Measurements from ENCODE around the gene AP1G2.

AP1G2 gene

DNA sequence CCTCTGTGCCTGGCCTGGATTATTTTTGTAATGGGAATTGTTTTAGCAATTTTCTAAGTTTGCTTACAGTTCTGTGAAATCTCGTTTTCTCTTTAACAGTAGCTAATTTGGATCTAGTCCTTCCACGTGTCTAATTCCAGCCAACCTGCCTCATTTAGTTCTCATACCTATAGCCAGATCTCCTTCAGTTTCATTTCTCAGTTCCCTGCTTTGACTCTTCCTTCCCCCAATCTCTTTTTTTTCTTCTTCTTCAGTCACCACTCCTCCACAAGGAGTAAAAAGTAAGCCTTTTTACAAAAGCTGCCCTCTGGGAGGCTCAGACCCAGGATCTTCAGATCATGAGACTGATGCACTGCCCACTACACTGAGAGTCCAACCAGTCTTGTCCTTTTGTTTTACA is 10.1 kb downstream of the AP1G2 start:
- DNase-seq (ENCODE audit: low read depth), result no peak

GRCh38 chr14:23556700-23557440 is 10.7 kb downstream of the AP1G2 start:
- no peak for DNase-seq (ENCODE audit: low read depth)

- DNase-seq (ENCODE audit: low read depth), result peak; percentile 87
These were observed 11.5 kb downstream of the AP1G2 start, which contains the start of gene THTPA for GRCh38 chr14:23555882-23556699. TSS of gene THTPA (plus strand) at chr14:23556271. CDS start at chr14:23556758, 487 bp downstream.

DNA sequence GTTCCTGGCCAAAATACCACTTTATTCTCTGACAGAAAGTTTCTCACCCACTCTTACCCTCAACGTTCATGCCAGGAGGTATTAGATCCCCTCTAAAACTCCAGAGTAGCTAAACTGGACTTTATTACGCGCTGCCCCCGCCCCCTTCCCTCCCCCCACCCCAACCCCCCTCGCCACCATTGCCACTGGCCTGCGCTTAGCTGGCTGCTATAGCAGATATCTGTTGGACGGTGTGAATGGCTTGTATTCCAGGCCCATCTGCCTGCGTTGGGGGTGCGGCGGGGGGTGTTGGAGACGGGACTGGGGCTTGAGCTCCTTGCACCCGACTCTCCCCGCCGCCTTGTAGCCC is 12.1 kb downstream of the AP1G2 start:
- no peak for DNase-seq (ENCODE audit: low read depth)

DNA sequence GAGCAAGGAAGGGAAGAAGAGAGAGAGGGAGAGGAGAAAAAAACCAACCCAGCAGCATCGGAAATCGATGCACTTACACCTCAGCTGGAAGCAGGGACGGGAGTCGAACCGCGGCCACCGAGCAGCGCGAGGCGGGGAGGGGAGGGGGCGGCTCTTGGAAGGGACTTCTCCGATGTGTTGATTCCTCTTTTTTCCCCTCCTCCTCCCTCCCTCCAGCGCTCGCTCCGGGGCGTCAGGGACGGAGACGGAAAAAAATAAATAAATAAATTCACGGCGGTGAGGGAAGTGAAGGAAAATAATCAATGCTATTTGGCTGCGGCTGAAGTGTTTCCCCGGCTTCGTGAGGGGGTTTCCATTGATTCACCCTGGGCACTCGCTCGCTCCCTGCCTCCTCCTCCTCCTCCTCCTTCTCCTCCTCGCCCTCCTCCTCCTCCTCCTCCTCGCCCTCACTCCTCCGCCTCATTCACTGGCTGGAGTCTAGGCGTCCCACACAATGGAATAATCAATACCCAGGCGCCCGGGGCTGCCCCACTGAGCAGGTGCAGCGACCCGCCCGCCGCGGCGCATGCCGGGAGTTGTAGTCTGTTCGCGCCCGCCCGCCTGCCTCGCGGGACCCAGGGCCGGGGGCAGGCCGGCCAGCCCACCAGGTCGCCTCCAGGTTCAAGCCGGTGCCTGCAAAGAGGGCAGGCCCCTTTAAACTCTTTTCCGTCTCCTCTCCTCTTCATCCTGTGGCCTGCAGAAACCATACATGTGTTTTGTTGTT is 16.1 kb downstream of the AP1G2 start, which contains the start of gene ZFHX2:
Gene ZFHX2, minus strand, starts transcription at position 500 of the 763 bp plus-strand sequence. CDS start 16,440 bp downstream, outside the sequence.
- peak; percentile 75 for DNase-seq (ENCODE audit: low read depth)

DNA sequence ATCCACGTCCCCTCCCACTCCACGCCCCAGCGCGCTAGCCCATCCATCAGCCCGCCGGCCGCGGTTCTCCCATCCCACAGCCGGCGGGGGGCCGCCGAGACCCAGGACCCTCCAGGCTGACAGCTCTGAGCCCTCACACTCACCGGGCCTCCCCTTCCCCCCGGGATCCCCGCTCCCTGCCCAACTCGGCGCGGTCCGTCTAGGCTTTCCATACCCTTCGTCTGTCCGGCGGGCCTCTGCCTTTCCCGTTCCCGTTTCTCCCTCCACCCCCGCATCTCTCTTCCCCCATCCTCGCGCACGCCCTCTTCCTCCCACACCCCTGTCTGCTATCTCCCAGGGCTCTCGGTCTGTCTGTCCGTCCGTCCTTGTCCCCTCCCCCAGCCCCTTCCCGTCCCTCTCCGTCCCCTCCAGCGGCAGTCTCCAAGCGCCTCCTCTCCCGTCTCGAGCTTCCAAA is 16.8 kb downstream of the AP1G2 start:
- no peak for DNase-seq (ENCODE audit: low read depth)

DNA sequence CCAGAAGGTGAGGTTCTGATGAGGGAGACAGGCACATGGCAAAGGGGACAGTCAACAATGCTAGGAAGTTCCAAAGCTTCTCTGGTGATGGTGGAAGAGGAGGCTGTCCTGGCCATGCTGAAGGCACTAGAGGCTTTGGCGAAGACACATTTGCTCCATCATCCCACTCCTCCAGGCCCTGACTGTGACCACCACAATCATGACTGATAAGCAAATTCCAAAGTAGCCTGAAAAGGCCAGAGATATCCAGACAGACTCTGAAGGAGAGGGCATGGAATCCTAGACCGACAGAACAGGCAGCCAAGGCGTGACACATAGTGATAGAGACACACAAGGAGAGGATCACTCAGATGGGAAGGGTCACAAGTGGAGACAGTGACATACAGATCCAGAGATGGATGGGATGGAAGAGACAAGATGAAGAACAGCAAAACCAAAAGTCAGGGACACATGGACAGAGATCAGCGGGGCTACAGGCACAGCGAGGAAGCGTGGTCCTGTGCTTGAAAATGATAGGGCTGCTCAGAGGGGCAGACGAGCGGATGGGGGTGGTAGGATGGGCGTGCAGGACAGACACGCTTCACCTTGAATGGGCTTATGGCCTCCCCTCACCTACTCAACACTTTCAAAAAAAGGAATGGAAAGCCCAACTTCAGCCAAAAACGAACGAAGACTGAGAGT is 17.3 kb downstream of the AP1G2 start:
- no peak for DNase-seq (ENCODE audit: low read depth)

DNA sequence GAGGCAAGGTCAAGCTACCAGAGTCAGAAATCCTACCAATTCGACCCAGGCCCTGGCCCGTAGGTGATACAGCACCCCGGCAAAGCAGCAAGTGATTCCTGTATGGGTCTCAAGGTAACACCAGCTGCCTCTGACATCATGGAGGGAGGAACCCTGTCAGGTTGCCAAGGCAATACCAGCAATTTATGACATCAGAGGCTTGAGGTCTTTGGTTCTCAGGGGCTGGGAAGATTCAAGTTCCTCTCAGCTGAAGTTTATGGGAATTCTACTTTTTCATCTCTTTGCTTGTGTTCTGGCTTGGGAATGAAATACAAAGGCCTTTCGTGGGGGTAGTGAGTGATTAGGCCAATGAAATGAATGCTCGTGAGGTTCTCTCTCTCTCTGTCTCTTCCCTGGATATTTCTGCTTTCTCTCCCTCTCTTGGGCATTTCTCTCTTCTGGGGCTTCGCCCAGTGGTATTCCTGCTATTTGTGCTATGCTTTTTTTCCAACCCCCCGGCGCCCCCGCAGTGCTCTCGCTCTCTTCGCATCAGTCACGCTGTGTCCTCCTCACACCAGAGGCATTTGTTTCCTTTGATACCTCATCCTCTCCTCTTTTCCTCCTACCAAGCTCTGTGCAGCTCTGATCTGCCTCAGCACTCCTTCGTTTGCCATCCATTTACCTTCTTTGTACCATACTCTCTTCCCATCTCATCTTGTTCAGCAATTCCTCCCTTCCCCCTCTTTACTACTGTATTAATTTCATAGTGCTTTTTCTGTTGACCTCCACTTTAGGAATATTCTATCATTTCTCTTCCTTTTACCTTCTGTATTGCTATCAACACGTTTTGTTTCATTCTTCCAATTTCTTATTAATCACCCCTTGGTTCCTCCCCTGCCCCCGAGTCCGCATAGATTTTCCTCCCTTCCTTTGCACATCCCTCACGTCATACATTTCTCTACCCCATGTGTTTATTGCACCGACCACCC is 19.0 kb downstream of the AP1G2 start:
- DNase-seq (ENCODE audit: low read depth), result no peak

DNA sequence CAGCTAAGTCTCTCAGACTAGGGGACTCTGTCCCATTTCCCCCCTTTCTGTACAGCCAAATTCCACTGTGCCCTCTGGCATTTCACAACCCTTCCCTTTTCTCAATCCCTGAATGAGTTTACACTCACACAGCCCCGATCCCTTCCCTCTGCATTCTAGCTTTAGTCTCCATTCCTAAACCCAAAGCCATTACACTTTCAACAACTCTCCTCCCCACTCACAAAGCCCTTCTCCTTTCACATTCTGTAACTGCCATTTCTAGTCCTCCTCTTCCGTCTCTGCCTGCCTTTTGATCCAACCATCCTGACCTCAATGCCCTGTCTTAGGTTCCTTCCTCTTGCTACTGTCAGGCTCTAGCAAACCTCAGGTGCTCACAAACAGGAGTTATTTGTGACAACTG is 19.7 kb downstream of the AP1G2 start:
- no peak for DNase-seq (ENCODE audit: low read depth)

DNA sequence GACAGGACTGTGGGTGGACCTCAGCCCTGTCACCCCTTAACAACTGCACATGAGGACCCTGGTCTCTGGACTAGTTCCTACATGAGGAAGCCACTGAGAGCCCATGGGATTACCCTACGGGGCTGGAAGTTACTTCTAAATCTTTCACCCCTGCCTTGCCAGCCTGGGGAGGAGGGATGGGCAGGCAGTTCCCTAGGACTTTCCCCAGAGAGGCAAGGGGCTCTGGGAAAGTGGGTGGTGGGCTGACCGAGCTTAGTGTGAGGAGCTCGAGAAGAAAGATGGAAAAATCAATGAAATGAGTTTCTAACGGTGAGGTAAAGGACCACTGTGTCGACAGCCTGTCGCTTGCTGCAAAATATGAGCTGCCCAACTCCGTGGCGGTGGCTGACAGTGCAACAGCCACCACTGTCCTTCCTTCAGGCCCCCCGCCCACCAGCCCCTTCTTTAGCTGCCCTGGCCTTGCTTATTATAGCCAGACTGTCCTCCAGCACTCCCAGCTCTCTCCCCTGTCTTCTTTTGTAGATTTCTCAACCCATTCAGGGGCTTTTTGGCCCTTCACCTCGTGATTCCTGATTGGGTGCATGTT is 21.0 kb downstream of the AP1G2 start:
- DNase-seq (ENCODE audit: low read depth), result no peak

DNA sequence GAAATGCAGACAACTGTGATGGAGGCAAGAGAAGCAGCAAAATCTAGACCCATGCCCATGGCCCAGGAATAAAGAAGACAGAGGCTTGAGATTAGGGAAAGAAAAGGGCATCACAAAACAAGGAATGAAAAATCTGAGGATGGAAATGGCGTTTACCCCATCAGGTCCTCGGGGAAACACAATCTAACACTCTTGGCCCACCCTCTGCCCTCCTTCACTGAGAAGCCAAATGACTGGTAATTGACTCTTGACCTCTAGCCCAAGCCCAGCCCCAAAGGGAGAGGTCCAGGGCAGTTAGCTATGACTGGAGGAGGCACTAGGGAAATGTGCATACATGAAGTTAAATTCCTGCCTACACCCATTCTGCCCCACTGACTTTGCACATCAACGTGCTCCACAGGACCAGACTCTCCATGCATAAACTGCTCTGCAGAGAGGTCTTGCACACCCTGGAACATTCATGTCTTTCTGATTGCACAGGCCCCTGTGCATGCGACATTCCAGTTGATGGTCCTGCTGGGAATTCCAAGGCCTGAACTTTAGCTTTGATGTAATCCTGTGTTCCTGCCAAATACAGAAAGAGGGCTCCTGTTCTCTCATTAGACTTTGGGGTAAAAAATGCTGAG is 21.7 kb downstream of the AP1G2 start:
- no peak for DNase-seq (ENCODE audit: low read depth)

DNA sequence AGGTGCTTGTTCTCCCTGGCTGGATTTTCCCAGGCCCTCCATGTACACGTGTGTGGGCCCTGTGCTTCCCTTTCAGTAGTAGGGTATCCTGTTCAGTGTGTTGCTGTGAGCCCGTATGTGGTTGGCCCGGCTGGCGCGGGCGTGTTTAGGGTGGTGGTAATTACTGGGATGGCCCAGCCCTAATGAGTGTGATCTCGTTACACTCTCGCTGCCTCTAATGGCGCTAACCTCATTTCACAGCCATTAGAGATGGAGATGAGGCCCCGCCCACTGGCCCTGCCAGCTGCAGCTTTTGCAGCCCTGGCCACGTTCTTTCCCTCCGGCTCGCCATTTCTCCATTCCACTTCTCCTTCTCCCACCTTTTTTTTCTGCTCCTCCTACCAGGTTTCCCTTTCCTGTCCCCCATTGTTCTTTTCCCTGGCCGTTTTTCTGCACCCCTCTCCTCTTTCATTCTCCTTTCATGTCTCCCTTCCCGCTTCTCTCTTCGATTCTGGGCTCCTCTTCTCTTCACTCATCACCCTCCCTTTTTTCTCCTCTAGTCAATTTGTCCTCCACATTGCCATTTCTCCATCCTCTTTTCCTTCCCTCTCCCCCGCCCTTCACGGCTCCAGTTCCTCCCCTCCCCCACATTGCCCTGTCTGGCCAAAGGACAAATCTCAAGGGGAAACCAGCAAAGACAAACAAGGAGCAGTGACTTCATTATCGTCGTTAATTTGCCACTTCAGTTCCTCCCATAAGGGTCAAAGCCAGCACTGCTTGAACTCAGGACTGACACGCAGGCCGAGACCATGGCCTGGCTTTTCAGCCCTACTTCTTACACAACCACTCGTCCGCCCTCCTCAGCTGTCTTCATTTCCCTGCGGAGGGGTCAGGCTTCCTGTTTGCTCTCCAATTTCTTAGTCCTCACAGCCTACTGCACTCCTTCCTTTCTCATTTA is 22.8 kb downstream of the AP1G2 start:
- DNase-seq (ENCODE audit: low read depth), result no peak

- no peak for DNase-seq (ENCODE audit: low read depth)
These were observed 24.2 kb downstream of the AP1G2 start for GRCh38 chr14:23543403-23543802.

- no peak for DNase-seq (ENCODE audit: low read depth)
These were observed 25.3 kb downstream of the AP1G2 start for GRCh38 chr14:23542261-23542660.

- no peak for DNase-seq (ENCODE audit: low read depth)
These were observed 27.5 kb downstream of the AP1G2 start for GRCh38 chr14:23540141-23540469.

DNA sequence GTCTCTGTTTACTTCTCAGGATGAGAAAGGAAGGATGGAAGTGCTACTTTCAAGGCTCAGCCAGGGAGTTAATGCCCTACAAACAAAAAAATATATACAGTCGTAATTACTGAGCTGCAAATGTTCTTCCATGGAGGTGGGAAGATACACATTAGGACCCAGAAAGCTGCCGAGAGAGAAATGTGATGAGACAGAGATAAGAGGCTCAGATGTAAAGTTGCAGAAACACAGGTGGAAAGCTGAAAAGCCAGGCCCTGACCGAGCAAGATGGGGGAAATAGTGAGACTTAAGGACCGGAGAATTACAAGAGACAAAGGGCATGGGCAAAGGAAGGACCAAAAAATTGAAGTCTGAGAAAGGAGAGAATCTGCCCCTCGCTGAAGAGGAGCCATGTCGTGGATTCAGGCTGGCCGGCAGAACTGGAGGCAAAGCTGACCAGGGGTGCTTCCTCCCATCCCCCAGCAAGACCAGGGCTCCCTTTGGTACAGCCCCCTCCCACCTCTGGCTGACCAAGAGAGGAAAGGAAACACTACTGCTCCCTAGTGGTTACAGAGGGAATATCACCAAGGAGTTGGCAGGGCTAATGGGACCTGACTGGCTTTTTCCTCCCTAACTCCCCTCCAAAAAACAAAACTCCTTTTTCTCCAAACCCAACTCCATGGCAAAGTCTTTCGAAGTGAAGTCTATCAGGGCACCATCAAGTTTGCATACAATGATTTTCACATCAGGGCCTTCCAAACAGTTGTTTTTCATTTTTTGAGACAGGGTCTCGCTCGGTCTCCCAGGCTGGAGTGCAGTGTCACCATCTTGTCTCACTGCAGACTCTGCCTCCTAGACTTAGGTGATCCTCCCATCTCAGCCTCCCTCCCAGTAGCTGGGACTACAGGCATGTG is 28.1 kb downstream of the AP1G2 start:
- DNase-seq (ENCODE audit: low read depth), result no peak

GRCh38 chr14:23538785-23539184 is 28.8 kb downstream of the AP1G2 start:
- no peak for DNase-seq (ENCODE audit: low read depth)

Measured in activated T-helper 9 cell treated with anti-CD3 and anti-CD28 coated beads, Interleukin-2, amount 50 U/mL, for 16 hours (primary cell).